Heart left ventricle (tissue), 16 donors: ENCODE data around the gene NAA60. TPM values are rescaled to one million over a fixed set of nuclear protein-coding genes. Genes with fewer than 3 reads are reported as not detected.

Experiments
- ATAC-seq, 4 donors: fragments of 200-7000 bp; cut with Tn5 transposase; one replicate each; pipeline ENCODE4 v1.9.1; 2020 to 2022; ENCODE audit warnings: moderate library complexity in 4 of 4, mild to moderate bottlenecking in 3 of 4, moderate number of reproducible peaks in 1 of 4
- DNase-seq, 5 donors: peaks; one replicate each; pipeline ENCODE4 v3.0.0-alpha.2; 2020
- H3K27ac ChIP-seq, 12 donors: fragments of 200-600 bp; sonication (generic) in 4 of 12; one replicate each; pipeline versions ENCODE4 v1.5.0 to v1.8.0; 2016 to 2022; ENCODE audit warnings: mild to moderate bottlenecking in 2 of 12
- H3K27me3 ChIP-seq, 9 donors: fragments of 200-600 bp; sonication (generic) in 2 of 9; one replicate each; pipeline versions ENCODE4 v1.5.1 to v1.8.0; 2016 to 2022; ENCODE audit warnings: mild to moderate bottlenecking in 3 of 9
- H3K36me3 ChIP-seq, 9 donors: fragments of 200-600 bp; sonication (generic) in 2 of 9; one replicate each; pipeline versions ENCODE4 v1.5.0 to v1.8.0; 2018 to 2022; ENCODE audit warnings: mild to moderate bottlenecking in 2 of 9
- H3K4me1 ChIP-seq, 12 donors: fragments of 200-600 bp; sonication (generic) in 4 of 12; one replicate each; pipeline versions ENCODE4 v1.5.0 to v1.8.0; 2016 to 2022; ENCODE audit warnings: mild to moderate bottlenecking in 3 of 12
- H3K4me3 ChIP-seq, 12 donors: fragments of 200-600 bp; sonication (generic) in 4 of 12; one replicate each; pipeline versions ENCODE4 v1.5.0 to v1.8.0; 2017 to 2022; ENCODE audit warnings: mild to moderate bottlenecking in 9 of 12, moderate library complexity in 4 of 12
- H3K9me3 ChIP-seq, 12 donors: fragments of 200-600 bp; sonication (generic) in 4 of 12; one replicate each; pipeline versions ENCODE4 v1.5.0 to v1.8.0; 2016 to 2022; ENCODE audit warnings: mild to moderate bottlenecking in 1 of 12
- POLR2A ChIP-seq, 2 donors: fragments of 450-650 bp; IDR thresholded peaks; one replicate each; pipeline ENCODE4 v1.6.1; 2017; ENCODE audit warnings: antibody characterized with exemption in 2 of 2, mild to moderate bottlenecking in 2 of 2, moderate library complexity in 2 of 2
- WGBS, 4 donors: extraction: QIAGEN DNeasy Blood & Tissue Kit in 2 of 4; methylation state at CpG; one replicate each; pipeline versions ENCODE4 v1.1.5 to v1.1.7; 2013 to 2018; 5-methylcytosine and 5-hydroxymethylcytosine counted together
- intact Hi-C, 10 donors: fragments of 100-400 bp; cut with DNase I; formaldehyde crosslinking; loops; one replicate each; pipeline versions ENCODE4 v1.11.1 to v1.14.2; 2022
- polyA plus RNA-seq, 2 donors: library from polyadenylated mRNA; stranded (reverse); fragments of 200-250 nt; gene quantifications; one replicate each; pipeline ENCODE4 v1.2.3, GENCODE V29; 2013
- total RNA-seq, 9 donors: library from RNA; depleted of rRNA in 2 of 9; stranded (reverse); fragments of >200 nt in 2 of 9; fragmentation: NEBNext Ultra II Directional in 3 of 9; extraction: Animal tissue kit (Norgen Biotek cat#: 25700) in 3 of 9; gene quantifications; one replicate each; pipeline versions ENCODE4 v1.1.0 to v1.2.4, GENCODE V29; 2016 to 2023
- TF ChIP-seq, protein P1 (sequence below), 12 donors: fragments of 200-600 bp; sonication (generic) in 4 of 12; IDR thresholded peaks; one replicate each; pipeline versions ENCODE4 v1.5.0 to v1.8.0; 2018 to 2022; ENCODE audit warnings: antibody characterized with exemption in 12 of 12, mild to moderate bottlenecking in 5 of 12
- donor health status: ischemic (EF 13 %, LVEDD 7.1; RV severe dilation, severe dysfunction).
- donor health status: healthy with polysubstance abuse.
- donor health status: DM: no; HTN: yes; CAD: no.
- donor health status: DM: no; HTN: no; CAD: no.
- donor health status: ischemic (EF 25% LVEDD 6.9; RV normal size, moderate dysfunction).
- donor health status: ischemic (EF 25% LVEDD 5.7; RV mildly dilated, moderate dysfunction).
- donor health status: healthy.
- donor health status: DM: yes; HTN: yes; CAD: no.
- donor health status: ischemic (EF 35%, LVEDD 5.7; RV mildly dilated, moderate dysfunction).
- donor health status: nonischemic (EF 11% LVEDD 7.7; RV severe dilation, severe dysfunction).
- donor health status: DM: yes; HTN: yes; CAD: no.
- donor health status: PGD.
- donor health status: ischemic (EF 29% LVEDD 5.4; RV normal size, mild dysfunction).
- donor health status: nonischemic (EF 23%, LVEDD 6.1; RV moderate dilation, normal function).

The NAA60 gene
- total and polyA plus RNA-seq, 11 donors: 30.3 to 61.9 (median 38.6) TPM

DNA sequence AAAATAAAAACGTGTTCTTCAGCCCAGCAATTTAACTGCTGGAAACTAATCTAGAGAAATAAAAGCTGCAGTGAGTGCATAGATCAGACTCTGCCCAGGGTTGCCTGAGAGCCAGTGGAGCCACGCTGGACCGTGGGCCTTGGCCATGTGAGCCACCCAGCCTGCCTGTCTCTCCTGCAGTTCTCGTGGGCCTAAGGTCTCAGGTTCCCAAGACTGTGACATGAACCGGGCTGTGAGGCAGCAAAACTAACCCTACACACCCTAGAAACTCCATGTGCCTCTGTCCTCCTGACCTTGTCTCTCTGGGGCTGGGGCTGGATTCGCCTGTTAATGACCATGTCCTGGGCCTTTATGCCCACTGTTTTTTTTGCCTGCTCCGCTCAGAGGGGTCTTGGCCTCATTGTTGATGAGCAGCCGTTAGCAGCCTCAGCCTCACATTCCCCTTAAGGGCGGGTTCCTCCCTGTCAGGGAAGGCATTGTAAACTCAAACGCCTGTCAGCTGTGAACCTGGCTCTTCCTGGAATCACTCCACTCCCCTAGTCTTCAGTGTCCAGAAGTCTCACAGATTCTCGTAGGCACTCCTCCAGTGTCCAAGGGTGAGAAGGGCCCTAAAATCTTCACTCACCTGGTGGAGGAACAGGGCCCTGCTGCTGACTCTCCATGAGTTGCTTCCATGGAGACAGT lies 34.9 kb downstream of the NAA60 start:
- DNase-seq (no peak), ATAC-seq (no peak)
- WGBS, 4 donors: 68 to 77% (median 69%) methylated on average over 11 of the region's 11 CpGs
- no peaks in the 10 kb centered on the region for H3K9me3 ChIP-seq
- peaks cover 0 to 55% (median 14%) of the 10 kb centered on the region in 12 donors for H3K4me1 ChIP-seq
- H3K27ac ChIP-seq: no peak overlapping the region
- TF ChIP-seq, protein P1, sequence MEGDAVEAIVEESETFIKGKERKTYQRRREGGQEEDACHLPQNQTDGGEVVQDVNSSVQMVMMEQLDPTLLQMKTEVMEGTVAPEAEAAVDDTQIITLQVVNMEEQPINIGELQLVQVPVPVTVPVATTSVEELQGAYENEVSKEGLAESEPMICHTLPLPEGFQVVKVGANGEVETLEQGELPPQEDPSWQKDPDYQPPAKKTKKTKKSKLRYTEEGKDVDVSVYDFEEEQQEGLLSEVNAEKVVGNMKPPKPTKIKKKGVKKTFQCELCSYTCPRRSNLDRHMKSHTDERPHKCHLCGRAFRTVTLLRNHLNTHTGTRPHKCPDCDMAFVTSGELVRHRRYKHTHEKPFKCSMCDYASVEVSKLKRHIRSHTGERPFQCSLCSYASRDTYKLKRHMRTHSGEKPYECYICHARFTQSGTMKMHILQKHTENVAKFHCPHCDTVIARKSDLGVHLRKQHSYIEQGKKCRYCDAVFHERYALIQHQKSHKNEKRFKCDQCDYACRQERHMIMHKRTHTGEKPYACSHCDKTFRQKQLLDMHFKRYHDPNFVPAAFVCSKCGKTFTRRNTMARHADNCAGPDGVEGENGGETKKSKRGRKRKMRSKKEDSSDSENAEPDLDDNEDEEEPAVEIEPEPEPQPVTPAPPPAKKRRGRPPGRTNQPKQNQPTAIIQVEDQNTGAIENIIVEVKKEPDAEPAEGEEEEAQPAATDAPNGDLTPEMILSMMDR (IDR thresholded peaks at IDR 0.05): no peak
- TF ChIP-seq POLR2A (IDR thresholded peaks at IDR 0.05): no peak
- H3K36me3 ChIP-seq: peaks cover 0 to 73% (median 44%) of the 10 kb centered on the region in 9 donors
- no peak overlapping the region for H3K4me3 ChIP-seq
- intact Hi-C loops: no loop called here
- no peaks in the 10 kb centered on the region for H3K27me3 ChIP-seq

DNA sequence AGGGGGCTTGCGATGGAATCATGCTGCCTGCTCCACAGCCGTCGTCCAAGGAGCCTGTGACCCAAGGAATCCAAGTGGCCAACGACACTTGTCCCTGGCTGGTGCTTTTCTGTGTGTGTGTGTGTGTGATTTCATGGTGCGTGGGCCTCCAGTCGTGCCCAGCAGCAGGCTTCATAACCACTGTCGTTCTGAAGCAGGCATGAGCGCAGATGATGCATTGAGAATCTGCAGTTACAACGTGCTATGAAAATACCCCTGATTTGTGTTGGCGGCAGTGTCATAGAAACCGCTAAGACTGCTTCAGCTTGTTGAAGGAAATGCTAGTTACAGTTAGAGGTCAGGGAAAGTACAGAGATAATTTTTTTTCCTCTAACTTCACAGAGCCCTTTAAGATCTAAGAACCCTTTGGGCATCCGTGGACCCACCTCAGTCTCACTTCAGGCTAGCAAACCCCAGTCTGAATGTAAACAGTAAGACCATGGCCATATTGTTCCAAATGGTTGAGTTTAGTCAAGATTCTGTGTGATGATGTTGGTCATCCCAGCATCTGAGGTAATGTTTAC lies 36.3 kb downstream of the NAA60 start:
- peaks cover 0 to 80% (median 57%) of the 10 kb centered on the region in 9 donors for H3K36me3 ChIP-seq
- H3K4me3 ChIP-seq: no peak overlapping the region
- 79 to 91% (median 82%) methylated on average over 12 of the region's 12 CpGs for WGBS, 4 donors
- intact Hi-C loops: no loop called here
- DNase-seq (no peak), ATAC-seq (no peak)
- H3K27me3 ChIP-seq: no peaks in the 10 kb centered on the region
- peaks cover 0 to 42% (median 8%) of the 10 kb centered on the region in 12 donors for H3K4me1 ChIP-seq
- TF ChIP-seq POLR2A (IDR thresholded peaks at IDR 0.05): no peak
- TF ChIP-seq, protein P1 (IDR thresholded peaks at IDR 0.05): no peak
- H3K9me3 ChIP-seq: no peaks in the 10 kb centered on the region
- H3K27ac ChIP-seq: no peak overlapping the region

DNA sequence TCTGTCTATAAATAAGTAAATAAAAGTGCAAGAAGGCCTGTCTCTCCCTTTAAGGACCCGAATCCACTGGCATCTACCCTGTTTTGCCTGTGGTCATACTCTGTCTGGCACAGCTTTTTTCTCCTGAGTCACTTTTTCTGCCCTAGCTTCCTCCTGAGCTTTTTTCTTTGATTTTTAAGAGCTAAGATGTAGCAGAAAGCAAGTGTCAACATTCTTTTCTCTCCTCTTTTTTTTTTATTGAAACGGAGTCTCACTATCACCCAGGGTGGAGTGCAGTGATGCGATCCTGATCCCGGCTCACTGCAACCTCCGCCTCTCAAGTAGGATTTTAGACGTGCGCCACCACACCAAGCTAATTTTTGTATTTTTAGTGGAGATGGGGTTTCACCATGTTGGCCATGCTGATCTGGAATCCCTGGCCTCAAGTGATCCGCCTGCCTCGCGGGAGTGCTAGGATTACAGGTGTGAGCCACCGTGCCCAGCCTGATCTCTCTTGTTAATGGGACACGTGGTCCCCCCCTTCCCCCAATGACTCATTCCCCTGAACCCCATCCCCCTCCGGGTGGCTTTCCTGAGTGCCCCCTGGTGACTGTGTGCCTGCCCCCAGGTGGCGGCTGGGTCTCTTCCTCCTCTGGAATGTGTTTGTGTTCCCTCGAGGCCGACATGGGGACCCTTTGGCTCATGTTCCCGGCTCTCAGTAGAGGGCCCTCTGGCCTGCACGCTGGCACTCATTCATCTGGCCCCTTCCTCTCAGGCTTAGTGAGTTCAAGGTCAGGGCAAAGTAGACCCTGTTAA lies 37.6 kb downstream of the NAA60 start:
- Histone ChIP-seq H3K4me1 (peaks cover 0 to 33% (median 4%) of the 10 kb centered on the region in 12 donors), H3K27ac (peak overlapping the region in 8 of 12 donors; percentile 2 to 65 (median 34)), H3K36me3 (peaks cover 0 to 89% (median 71%) of the 10 kb centered on the region in 9 donors), H3K9me3 (no peaks in the 10 kb centered on the region), H3K27me3 (no peaks in the 10 kb centered on the region), H3K4me3 (no peak overlapping the region)
- ATAC-seq (peak in 2 of 4 donors; percentile 28 to 33), DNase-seq (peak in 1 of 5 donors; percentile 39)
- 56 to 71% (median 58%) methylated on average over 12 to 18 of the region's 18 CpGs for WGBS, 4 donors
- intact Hi-C loops: no loop called here
- no peak for TF ChIP-seq POLR2A (IDR thresholded peaks at IDR 0.05)
- TF ChIP-seq, protein P1 (IDR thresholded peaks at IDR 0.05): no peak
